LHCN-M2 (cell line): Measurements from ENCODE around the gene NRIP2. TPM values are rescaled to one million over a fixed set of nuclear protein-coding genes. Genes with fewer than 3 reads are reported as not detected.
A peak's percentile ranks its signal among the peaks of the same experiment; 100 is the strongest.

ENCODE experiments used
- DNase-seq: peaks from one replicate; pipeline ENCODE4 v3.0.0-alpha.2; 2012; ENCODE audit warnings: low read depth
- total RNA-seq: library from RNA; depleted of rRNA; stranded (reverse); fragments of >200 nt; gene quantifications from 2 replicates; pipeline ENCODE4 v1.2.3, GENCODE V29; 2014

Gene NRIP2
- total RNA-seq, 1 experiment from 2014 or later, result not detected

GRCh38 chr12:2845280-2845679, 10.4 kb upstream of the NRIP2 start:
- DNase-seq, result no peak

- DNase-seq, result no peak
Measured at GRCh38 chr12:2844786-2845185, 10.0 kb upstream of the NRIP2 start.

DNA sequence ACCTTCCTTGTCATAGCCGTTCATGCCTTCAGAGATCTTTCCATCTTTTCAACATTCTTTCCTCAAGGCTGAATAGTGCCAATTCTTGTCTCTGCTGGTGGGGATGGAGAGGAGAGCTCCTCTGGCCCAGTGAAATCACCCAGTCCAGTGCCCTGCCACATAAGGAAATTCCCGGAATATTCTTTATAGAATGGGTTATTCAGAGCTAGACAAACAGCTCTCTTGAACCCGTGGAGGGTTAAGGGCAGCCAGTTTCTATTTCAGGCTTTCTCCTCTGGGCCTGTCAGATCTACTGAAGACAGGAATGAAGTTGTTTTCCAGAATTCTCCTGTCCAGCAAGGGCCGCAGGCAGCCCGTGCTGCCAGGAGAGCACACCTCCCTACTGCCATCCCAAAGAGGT, 8.1 kb upstream of the NRIP2 start:
- no peak for DNase-seq

GRCh38 chr12:2841056-2841650, 6.3 kb upstream of the NRIP2 start:
- DNase-seq, result no peak

GRCh38 chr12:2836574-2836973, 1.7 kb upstream of the NRIP2 start:
- DNase-seq, result no peak

GRCh38 chr12:2835691-2836403, 1.0 kb upstream of the NRIP2 start:
- no peak for DNase-seq

DNA sequence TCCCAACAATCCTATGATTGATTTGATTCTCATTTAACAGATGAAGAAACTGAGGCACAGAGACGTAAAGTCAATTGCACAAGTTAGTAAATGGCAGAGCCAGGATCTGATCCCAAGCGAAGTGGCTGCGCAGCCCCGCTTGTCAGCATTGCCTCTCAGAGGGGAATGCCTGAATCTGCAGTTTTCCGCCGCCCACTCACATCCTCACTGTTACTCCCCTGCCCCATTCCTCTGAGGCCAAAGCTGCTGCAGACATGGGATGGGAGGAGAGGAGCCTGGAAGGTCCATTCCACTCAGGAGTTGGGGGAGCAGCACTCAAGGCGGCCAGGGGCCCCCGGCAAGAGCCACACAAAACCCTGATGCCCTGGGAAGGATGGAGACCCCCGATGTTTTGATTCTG, 1.0 kb downstream of the NRIP2 start:
- no peak for DNase-seq

GRCh38 chr12:2833327-2833726, 1.5 kb downstream of the NRIP2 start:
- DNase-seq, result no peak

GRCh38 chr12:2832550-2833127, 2.2 kb downstream of the NRIP2 start:
- no peak for DNase-seq

- no peak for DNase-seq
Measured at GRCh38 chr12:2829275-2829674, 5.6 kb downstream of the NRIP2 start.

DNA sequence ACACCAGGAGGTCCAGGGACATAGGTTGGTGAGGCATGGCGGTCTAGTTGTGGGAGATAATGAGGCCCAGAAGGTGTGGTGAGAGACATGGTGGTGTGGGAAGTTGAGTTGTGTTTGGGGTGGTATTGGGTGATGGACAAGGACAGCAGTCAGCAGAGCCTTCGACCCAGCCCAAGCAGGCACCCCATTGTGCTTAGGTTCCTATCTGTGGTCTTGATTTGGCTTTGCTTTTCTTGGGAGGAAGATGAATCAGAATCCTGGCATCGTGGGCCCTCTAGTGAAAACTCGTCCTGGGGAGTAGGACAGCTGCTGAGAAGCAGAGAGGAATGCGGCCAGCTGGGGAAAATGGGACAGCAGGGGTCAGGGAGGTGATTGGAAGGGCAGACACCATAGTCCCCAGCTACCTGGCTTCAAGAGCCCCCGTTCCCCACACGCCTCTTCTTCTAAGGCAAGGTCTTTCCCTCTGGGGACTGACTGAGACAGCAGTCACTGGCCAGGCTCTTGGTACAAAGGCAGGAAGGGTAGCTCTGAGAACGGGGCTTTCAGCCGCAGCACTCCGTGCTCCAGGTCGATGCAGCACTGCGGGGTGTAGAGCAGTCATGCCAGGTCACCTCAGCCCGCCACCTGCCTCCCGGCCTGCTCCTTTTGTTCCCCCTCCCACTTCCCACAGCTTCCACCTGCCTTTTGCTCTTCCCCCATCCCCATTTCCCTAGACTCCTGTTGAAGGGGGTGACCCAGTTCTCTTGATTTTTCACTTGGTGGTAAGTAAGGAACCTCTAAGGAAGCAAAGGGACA, 7.9 kb downstream of the NRIP2 start:
- DNase-seq, result peak; percentile 90

DNA sequence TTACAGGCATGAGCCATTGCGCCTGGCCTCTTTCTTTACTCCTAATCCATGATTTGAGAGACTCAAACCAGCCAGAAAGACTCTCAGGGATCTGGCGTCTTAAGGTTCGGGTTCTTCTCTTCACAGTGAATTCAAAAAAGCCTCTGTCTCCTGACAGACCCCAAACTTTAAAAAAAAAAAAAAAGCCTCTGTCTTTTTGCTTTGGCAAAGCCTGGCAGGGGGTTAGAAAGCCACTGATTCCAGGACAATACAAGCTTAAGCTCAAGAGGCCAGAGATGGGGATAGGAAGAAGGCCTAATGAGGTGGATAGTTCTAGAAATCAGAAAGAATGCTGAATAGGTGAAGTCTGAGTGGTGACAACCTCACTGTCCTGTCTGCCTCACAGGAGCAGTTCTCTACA, 8.8 kb downstream of the NRIP2 start:
- DNase-seq, result no peak

DNA sequence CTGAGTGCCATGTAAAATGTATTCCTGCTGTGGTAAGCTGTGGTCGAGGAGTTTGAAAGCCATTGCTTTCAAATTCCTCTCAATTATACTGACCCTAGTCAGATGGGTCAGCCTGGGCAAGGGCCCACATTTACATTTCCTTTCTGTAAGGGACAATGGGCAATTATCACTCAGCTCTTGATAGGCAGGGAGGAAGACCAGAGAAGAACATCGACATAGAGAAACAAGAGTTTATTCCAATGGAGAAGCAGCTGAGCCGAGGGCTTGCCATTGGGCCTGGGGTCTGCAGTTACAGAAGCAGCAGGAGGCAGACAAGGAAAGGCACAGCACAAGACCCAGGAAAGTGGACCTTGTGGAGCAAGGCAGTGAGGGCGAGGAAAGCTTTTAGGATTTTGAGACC, 9.7 kb downstream of the NRIP2 start:
- DNase-seq, result no peak

DNA sequence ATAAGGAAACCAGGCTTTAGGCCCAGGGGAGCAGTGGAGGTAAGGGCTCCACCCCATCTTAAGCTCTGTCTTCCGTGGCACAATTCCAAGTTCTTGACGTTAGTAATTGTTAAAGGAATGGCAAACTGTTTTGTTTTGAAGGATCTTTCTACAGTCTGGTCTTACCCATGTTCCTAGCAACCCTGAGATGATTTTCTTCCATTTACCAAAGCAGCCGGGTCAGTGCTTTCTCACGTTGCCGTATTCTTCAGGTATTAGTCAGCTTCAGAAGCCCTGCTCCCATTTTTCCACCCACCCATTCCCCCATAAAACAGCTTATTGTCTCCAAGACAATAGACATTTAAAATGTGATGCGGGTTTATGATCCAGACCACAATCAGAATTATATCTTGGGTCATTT, 10.3 kb downstream of the NRIP2 start:
- no peak for DNase-seq

DNA sequence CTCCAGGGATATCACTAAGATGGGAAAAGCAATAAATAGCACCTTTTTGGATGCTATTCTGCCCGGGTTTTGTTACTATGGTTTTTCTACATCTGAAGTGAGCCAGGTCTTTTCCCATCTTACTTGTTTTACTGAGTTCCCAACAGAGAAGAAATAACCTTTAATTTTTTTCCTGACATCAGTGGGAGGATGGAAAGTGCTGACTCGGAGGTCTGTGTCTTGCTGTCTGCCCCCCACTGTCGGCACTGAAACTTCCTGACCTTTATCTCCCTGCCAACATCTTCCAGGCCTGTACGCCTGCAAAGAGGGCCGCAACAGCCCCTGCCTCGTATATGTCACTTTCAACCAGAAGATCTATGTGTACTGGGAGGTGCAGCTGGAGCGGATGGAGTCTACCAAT, 11.4 kb downstream of the NRIP2 start:
- DNase-seq, result no peak

GRCh38 chr12:2820432-2820831, 14.4 kb downstream of the NRIP2 start:
- DNase-seq, result no peak

DNA sequence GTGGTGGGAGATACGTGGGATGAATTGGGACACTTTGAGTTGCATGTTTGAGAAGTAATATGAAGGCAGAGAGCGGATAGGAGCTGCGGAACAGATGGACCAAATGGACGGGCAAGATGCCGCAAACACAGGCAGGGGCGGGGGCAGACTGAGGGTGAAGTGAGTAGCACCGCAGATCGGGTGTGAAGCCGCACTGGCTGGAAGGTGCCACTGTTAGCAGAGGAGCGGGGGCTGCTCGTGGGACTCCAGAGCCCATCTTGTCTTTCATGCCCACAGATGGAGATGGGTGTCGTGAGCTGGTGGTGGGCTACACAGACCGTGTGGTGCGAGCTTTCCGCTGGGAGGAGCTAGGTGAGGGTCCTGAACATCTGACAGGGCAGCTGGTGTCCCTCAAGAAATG, 15.0 kb downstream of the NRIP2 start:
- no peak for DNase-seq

- peak; percentile 75 for DNase-seq
Measured at GRCh38 chr12:2813214-2814185, 21.3 kb downstream of the NRIP2 start.

GRCh38 chr12:2812290-2813213, 22.3 kb downstream of the NRIP2 start, which contains the start of gene ITFG2:
TSS of gene ITFG2 (plus strand) at chr12:2812668. CDS start at chr12:2812761, 93 bp downstream.
- peak; percentile 98 for DNase-seq

- no peak for DNase-seq
Measured at GRCh38 chr12:2811801-2812200, 23.0 kb downstream of the NRIP2 start.
